GM18517 (cell line): ENCODE measurements around the gene EP300.
"Not testable (repeated sequence)": the region's sequence is repeated elsewhere in the genome, so short reads cannot be mapped to it uniquely, and the experiment has no call there.

Experiments
- ATAC-seq: cut with Tn5 transposase; IDR thresholded peaks from one replicate; pipeline ENCODE4 v1.9.1; 2021; ENCODE audit warnings: mild to moderate bottlenecking, moderate library complexity; ENCODE audit not compliant: unreplicated experiment

EP300 gene

DNA sequence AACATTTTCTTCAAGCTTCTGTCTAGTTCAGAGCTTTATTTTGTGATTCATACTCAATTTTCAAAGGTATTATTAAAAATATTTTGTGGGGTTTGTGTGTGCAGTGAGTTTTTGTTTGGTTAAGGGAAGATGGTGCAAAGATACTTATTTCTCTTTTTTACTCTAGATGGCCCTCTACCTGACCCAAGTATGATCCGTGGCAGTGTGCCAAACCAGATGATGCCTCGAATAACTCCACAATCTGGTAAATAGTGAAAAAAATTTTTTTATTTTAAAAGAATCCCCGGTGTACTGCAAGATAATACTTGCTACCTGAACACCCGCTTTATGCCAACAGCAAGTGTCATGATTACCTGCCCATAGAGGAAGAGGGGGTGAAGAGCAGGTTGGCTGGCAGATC is 54.2 kb downstream of the EP300 start:
- ATAC-seq = no peak

DNA sequence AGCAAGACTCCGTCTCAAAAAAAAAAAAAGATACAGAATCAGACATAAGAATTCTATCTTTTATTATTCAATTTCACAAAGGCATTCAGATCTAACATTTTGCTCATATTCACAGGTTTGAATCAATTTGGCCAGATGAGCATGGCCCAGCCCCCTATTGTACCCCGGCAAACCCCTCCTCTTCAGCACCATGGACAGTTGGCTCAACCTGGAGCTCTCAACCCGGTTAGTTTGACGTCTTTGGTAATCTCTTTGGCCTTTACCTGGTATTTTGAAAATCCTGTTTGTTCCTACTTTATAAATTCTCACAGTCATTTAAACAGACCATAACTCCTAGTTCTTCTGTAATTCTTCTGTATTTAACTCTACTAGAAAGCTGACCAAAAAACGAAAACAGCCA is 55.3 kb downstream of the EP300 start:
- no peak for ATAC-seq

DNA sequence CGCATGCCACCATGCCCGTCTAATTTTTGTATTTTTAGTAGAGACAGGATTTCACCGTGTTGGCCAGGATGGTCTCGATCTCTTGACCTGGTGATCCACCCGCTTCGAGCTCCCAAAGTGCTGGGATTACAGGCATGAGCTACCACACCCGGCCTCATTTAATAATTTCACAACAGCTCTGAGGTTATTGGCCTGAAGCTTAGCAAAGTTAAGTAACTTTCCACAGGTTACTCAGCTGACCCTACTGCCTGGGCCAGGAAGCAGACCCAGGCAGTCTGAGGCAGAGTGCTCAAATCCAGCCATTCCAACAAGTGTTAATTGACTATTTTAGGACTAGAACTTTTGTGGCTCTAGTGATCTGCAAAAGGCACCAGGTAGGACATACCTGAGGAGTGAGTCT is 60.5 kb downstream of the EP300 start:
- ATAC-seq = no peak

DNA sequence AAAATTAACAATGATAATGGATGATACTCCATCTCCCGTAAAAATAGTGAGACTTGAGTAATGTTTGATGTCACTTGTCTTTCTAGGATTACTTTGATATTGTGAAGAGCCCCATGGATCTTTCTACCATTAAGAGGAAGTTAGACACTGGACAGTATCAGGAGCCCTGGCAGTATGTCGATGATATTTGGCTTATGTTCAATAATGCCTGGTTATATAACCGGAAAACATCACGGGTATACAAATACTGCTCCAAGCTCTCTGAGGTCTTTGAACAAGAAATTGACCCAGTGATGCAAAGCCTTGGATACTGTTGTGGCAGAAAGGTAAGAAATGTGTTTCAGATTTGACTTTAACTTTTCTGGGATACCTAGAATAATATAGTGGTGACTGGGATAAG is 64.7 kb downstream of the EP300 start:
- ATAC-seq = no peak

DNA sequence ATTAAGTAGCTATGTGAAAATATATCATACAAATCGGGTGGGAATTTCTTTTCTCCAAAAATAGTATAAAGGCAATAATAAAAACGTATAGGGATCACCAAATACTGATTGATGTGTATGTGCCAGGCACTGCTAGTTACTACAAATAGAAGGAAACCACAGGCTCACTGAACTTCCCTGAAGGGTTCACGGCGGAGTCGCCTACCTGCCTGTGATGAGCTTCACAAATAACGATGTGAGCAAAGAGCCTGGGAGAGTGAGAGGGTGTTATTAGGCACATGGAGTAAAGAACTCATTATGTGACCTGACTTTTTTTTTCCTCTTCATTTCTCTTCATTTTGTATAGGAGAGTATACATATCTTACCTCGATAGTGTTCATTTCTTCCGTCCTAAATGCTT is 76.8 kb downstream of the EP300 start:
- no peak for ATAC-seq

DNA sequence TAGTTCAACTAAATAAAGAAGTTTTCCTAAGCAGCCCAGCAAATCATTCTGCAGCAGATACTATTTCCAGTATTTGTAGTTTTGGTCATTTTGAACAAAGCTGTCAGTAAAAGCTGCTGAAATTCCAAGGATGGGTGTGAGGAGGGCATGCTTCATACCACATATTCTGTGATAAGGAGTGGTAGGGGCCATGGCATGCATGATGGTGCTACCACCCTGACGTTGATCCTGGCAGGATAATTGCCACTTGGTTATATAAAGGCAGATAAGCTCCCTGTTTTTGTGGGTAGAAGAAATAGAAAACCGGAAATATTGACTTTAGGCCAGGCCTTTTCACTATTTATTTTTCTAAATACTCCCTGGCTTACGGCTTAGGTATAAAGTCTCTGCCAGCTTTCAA is 79.6 kb downstream of the EP300 start:
- no peak for ATAC-seq

DNA sequence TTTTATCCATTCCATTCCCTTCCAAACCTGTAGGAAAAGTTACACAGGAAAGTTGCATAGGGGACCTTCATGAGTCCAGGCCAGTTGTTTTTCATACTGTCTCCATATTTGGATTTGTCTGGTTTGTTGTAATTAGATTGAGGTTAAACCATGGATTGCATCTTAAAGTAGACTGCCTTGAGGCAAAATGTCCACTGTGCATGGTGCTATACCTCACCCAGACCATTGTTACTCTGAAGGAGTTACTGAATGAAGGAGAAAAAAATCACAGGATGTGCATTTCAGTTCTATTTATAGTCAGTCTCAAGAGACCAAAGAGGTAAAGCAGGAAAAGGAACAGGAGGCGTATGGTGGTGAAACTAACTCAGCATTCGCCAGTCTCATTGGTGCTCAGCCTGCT is 83.2 kb downstream of the EP300 start:
- ATAC-seq = no peak

DNA sequence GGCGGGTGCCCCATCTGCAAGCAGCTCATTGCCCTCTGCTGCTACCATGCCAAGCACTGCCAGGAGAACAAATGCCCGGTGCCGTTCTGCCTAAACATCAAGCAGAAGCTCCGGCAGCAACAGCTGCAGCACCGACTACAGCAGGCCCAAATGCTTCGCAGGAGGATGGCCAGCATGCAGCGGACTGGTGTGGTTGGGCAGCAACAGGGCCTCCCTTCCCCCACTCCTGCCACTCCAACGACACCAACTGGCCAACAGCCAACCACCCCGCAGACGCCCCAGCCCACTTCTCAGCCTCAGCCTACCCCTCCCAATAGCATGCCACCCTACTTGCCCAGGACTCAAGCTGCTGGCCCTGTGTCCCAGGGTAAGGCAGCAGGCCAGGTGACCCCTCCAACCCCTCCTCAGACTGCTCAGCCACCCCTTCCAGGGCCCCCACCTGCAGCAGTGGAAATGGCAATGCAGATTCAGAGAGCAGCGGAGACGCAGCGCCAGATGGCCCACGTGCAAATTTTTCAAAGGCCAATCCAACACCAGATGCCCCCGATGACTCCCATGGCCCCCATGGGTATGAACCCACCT is 84.7 kb downstream of the EP300 start:
- ATAC-seq = no peak

DNA sequence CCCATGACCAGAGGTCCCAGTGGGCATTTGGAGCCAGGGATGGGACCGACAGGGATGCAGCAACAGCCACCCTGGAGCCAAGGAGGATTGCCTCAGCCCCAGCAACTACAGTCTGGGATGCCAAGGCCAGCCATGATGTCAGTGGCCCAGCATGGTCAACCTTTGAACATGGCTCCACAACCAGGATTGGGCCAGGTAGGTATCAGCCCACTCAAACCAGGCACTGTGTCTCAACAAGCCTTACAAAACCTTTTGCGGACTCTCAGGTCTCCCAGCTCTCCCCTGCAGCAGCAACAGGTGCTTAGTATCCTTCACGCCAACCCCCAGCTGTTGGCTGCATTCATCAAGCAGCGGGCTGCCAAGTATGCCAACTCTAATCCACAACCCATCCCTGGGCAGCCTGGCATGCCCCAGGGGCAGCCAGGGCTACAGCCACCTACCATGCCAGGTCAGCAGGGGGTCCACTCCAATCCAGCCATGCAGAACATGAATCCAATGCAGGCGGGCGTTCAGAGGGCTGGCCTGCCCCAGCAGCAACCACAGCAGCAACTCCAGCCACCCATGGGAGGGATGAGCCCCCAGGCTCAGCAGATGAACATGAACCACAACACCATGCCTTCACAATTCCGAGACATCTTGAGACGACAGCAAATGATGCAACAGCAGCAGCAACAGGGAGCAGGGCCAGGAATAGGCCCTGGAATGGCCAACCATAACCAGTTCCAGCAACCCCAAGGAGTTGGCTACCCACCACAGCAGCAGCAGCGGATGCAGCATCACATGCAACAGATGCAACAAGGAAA is 85.4 kb downstream of the EP300 start:
- no peak for ATAC-seq

DNA sequence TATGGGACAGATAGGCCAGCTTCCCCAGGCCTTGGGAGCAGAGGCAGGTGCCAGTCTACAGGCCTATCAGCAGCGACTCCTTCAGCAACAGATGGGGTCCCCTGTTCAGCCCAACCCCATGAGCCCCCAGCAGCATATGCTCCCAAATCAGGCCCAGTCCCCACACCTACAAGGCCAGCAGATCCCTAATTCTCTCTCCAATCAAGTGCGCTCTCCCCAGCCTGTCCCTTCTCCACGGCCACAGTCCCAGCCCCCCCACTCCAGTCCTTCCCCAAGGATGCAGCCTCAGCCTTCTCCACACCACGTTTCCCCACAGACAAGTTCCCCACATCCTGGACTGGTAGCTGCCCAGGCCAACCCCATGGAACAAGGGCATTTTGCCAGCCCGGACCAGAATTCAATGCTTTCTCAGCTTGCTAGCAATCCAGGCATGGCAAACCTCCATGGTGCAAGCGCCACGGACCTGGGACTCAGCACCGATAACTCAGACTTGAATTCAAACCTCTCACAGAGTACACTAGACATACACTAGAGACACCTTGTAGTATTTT is 86.1 kb downstream of the EP300 start:
- no peak for ATAC-seq

DNA sequence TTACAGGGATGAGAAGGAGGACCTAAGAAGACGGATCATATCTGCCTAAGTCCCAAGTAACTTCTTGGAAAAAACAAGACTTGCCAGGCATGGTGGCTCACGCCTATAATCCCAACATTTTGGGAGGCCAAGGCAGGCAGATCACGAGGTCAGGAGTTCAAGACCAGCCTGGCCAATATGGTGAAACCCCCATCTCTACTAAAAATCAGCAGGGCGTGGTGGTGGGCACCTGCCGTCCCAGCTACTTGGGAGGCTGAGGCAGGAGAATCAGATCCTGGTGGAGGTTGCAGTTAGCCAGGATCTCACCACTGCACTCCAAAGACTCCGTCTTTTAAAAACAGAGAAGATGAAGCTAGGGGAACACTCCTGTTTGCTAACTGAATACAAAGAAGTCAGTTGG is 88.0 kb downstream of the EP300 start:
- ATAC-seq = not testable (repeated sequence)

DNA sequence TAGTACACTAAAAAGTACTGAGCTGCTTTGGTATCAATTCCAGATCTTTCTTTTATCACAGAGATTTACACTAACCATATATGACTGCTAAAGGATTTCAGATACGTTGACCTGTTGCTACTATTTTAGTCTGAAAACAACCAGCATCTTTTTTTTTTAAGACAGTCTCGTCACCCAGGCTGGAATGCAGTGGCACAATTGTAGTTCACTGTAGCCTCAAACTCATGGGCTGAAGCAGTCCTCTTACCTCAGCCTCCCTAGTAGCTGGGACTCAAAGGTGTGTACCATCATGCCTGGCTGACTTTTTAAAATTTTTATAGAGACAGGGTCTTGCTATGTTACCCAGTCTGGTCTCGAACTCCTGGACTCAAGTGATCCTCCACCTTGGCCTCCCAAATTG is 88.5 kb downstream of the EP300 start:
- ATAC-seq = no peak

DNA sequence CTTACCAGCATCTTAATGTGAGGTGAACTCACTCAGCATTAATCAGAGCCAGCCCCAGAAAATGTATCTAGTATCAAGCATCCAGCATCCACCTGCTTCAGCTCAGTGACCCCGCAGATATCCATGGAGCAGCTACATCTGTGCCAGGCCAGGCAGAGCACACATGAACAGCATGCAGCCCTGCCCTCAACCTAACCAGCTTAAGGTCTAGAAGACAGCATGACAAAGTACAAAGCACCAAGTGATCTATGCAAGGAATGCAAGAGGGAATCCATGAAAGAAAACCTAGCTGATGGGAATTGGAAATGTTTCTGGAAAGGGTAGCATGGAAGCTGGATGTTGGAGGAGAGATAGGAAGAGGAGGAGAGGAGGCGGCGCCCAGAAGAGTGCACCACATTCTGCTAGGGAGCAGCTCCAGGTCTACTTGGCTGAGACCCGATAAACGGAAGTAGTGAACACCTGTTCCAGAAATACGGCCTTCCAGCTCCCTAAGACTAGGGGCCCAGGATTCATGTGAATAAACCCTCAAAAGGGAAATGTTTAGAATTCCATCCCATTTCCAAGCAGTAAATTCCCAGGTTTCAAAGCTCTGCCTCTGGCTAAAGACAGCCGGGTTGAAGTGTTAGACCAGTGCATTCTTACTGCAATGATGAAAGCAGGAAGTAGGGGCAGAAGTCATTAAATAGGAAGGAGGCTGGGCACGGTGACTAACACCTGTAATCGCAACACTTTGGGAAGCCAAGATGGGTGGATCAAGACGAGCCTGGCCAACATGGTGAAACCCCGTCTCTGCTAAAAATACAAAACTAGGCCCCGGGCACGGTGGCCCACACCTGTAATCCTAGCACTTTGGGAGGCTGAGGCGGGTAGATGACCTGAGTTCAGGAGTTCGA is 89.2 kb downstream of the EP300 start:
- no peak for ATAC-seq

DNA sequence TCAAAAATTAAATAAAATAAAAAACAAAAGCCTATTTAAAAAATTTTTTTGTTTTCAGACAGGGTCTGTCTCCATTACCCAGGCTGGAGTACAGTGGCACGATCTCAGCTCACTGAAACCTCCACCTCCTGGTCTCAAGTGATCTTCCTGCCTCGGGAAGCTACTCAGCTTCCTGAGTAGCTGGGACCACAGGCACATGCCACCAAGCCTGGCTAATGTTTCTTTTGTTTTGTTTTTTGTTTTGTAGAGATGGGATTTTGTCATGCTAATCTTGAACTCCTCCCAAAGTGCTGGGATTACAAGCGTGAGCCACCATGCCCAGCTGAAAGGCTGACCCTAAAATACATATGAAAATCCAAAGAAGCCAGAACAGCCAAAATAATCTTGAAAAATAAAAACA is 92.3 kb downstream of the EP300 start:
- no peak for ATAC-seq

DNA sequence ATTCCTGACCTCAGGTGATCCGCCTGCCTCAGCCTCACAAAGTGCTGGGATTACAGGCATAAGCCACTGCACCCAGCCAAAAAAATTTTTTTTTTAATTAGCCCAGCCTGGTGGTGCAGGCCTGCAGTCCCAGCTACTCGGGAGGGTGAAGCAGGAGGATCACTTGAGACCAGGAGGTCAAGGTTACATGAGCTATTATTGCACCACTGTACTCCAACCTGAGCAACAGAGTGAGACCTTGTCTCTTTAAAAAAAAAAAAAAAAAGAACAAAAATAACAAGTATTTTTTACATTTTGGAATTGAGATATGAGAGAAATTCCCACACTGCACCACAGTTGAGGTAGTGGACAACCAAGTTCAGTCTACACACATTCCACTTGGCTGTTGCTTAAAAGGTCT is 99.1 kb downstream of the EP300 start:
- ATAC-seq = no peak

DNA sequence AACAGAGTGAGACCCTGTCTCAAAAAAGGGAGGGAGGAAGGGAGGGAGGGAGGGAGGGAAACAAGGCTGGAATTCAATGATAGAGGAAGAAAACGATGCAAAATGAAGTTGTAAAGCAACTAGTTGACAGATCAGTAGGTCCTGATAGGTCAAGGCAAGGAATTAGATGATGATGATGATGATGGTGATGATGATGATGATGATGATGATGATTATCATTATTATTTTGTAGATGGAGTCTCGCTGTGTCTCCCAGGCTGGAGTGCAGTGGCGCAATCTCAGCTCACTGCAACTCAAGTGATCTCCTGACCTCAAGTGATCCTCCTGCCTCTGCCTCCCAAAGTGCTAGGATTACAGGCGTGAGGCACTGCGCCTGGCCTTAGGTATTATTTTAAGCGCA is 101.4 kb downstream of the EP300 start:
- no peak for ATAC-seq

DNA sequence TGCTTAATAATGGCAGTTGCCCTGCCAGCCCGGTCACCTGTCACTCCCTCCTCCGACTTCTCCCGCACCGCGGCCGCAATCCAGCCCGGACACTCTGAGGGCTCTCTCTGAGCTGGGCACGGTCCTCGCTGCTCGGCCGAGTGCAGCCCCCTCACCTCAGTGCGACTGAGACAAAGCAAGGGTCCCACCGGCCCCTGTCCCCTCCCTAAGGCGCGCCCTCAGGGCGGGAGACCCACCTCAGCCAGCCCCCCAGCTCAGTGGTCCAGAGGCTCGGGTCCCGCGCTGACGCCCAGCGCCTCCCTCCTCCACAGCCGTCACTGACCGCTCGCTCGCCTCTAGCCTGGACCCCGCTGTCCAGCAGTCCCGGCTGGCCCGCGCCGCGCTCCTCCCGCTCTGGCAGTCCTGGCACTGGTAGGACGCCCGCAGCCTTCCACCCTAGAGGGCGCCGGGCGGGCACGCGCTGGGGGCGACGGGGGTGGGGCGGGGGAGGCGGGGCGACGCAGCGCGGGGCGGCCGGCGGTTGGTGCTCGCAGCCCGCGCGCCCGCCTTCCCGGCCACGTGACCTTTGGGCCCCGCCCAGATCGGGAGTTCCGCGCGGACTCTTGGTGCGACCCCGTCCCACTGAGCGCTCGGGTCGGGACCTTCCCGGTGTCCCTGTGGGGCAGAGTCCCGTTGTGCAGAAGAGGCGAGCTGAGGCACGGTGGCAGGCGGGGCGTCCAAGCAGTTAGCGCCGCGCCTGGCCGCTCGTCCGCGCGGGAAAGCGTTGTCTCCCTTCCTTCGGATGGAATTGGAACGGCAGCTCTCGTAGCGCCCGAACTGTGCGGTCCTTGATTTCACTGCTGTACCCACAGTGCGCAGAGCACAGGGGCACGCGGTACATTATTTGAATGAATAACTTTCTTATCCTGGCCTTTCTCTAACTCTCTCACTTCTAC is 104.9 kb downstream of the EP300 start:
- no peak for ATAC-seq

DNA sequence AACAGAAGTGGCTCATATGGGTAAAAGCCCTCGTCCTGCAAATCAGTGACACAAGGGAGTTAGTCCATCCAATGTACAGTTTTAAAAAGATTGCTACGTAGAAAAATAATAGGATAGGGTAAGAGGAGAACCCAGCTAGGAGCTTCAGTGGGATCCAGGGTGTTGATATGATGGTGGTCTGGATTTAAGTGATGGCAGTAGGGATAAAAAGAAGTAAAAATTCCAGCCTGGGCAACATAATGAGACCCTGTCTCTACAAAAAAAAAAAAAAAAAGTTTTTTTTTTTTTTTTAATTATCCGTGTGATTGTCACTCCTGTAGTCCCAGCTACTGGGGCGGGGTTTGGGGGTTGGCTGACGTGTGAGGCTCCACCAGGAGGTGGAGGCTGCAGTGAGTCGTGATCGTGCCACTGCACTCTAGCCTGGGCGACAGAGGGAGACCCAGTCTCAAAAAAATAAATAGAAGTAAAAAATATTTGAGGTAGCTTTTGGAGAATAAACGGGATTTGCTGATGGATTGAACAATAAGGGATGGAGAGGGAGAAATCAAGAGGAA is 105.7 kb downstream of the EP300 start:
- no peak for ATAC-seq

DNA sequence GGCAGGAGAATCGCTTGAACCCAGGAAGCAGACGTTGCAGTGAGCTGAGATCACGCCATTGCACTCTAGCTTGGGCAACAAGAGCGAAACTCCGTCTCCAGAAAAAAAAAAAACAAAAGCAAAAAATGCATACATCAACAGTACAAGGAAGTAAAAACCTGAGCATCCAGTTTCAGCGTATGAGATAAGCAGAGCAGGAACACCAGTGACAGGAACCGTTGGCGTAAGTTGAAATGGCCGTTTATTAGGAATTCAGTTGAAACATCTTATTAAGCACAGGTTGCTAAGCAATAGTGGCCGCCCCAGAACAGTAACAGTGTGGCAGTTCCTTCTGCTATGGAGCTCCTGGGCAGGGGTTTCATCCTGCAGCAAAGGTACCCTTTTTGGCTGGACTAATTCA is 108.7 kb downstream of the EP300 start:
- ATAC-seq = no peak

DNA sequence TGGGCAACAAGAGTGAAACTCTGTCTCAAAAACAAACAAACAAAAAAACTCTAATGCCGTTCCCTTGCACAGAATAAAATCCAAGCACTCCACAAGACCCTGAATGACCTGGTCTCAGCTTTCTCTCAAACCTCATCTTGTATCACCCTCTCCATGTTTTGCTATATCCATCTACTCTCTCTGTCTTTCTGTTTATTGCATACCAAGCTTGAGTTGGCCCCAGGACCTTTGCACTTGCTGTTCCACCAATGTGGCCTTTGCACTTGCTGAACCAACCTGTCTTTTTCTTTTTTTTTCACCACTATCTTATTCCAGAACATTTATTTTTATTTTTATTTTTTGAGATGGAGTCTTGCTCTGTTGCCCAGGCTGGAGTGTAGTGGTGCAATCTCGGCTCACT is 110.7 kb downstream of the EP300 start:
- ATAC-seq = no peak
